Measurements from ENCODE around the gene POLR1A. TPM values are rescaled to one million over a fixed set of nuclear protein-coding genes. Genes with fewer than 3 reads are reported as not detected.

POLR1A gene
- total RNA-seq, 2 donors from 2014 or later, result 17.8 to 33.4 TPM

Other genes starting within 250 kb of the POLR1A start
- gene ST3GAL5, start 216.9 kb downstream of the POLR1A start, total RNA-seq, result 10 to 100 TPM; 10.6 to 12.5 TPM
- 100 to 1,000 TPM in 1 of 2 donors, 10 to 100 TPM in 1; 89.6 to 124 TPM for gene PTCD3, start 349 bp upstream of the POLR1A start, total RNA-seq
- gene IMMT, start 89.6 kb upstream of the POLR1A start, total RNA-seq, result 100 to 1,000 TPM; 188 to 212 TPM
- 10 to 100 TPM; 66.5 to 71.9 TPM for gene MRPL35, start 93.6 kb upstream of the POLR1A start, total RNA-seq
- 10 to 100 TPM; 15.7 to 22.5 TPM for gene REEP1, start 231.7 kb upstream of the POLR1A start, total RNA-seq